ENCODE results near the gene FCN2. TPM values are rescaled to one million over a fixed set of nuclear protein-coding genes. Genes with fewer than 3 reads are reported as not detected.
A peak's percentile ranks its signal among the peaks of the same experiment; 100 is the strongest.

FCN2 gene
- total and polyA plus RNA-seq, 9 of the 15 experiments (the other 6 are each of a cell fraction or from before 2014, with no cell fraction given): not detected

GRCh38 chr9:134936346-134937163 is 55.9 kb downstream of the FCN2 start:
- H3K36me3 ChIP-seq (ENCODE audit: control insufficient read depth, insufficient read depth, low read length): no peaks in the 10 kb centered on the region
- in situ Hi-C loops (cut with MboI) (no loop called here), intact Hi-C loops (cut with micrococcal nuclease) (no loop called here)
- no peaks in the 10 kb centered on the region for H3K9me3 ChIP-seq (replicated peaks; ENCODE audit: control insufficient read depth, insufficient read depth, low read depth, low read length)
- TF ChIP-seq ZSCAN32 (CRISPR knock-in tag; IDR thresholded peaks at IDR 0.05) (no peak), PKNOX1 (IDR thresholded peaks at IDR 0.05) (peak; percentile 84)
- FAIRE-seq (no peak), DNase-seq (ENCODE audit: extremely low read depth in 1 of 4, low spot score in 3 of 4) (peak; percentile 4 to 55 (median 49)), ATAC-seq (no peak)
- H3K79me2 ChIP-seq (ENCODE audit: control insufficient read depth, insufficient read depth, low read length): no peaks in the 10 kb centered on the region
- CTCF ChIA-PET (ENCODE audit: low intra/inter-chr PET ratio): no interaction called here
- H3K4me2 ChIP-seq (ENCODE audit: insufficient read depth, low read length): no peak overlapping the region
- H2AFZ ChIP-seq (ENCODE audit: low read depth, low read length): no peak overlapping the region
- H3K27ac ChIP-seq (ENCODE audit: extremely low read depth, low read depth, low read length): no peak overlapping the region
- BruUV-seq (replicated peaks): no TSS peak
- no peak overlapping the region for H3K9ac ChIP-seq (ENCODE audit: insufficient read depth in 1 of 2, low read depth in 2 of 2, low read length in 2 of 2)
- no peaks in the 10 kb centered on the region for H3K4me1 ChIP-seq (replicated peaks in 1 of 2; ENCODE audit: control insufficient read depth in 2 of 2, insufficient read depth in 2 of 2, low read length in 2 of 2)
- 0% methylated on average over 13 of the region's 13 CpGs for WGBS (ENCODE audit: insufficient coverage, low coverage, missing lambda C conversion rate)
- peaks cover 18% of the 10 kb centered on the region for H4K20me1 ChIP-seq (replicated peaks; ENCODE audit: control insufficient read depth, insufficient read depth, low read length)
- no peak overlapping the region for H3K4me3 ChIP-seq
- peaks cover 3 to 77% of the 10 kb centered on the region in 2 experiments for H3K27me3 ChIP-seq (ENCODE audit: control insufficient read depth in 2 of 2, insufficient read depth in 2 of 2, low read length in 2 of 2)
- POLR2A ChIA-PET: interaction anchor here (0.6 to 0.7 kb wide), 2 partner anchors 46 to 123 kb away, joined by 3 to 5 read pairs; no protein-coding TSS in a partner anchor
- no peaks in the 10 kb centered on the region for H3K9me1 ChIP-seq (ENCODE audit: control insufficient read depth, insufficient read depth, low read length)

Small RNAs within 50 kb of the gene (microRNA-seq; reads per million reads assigned to microRNA genes)
- gene MIR3689A (ENCODE audit: borderline microRNAs expressed): not detected
- gene MIR3689B (ENCODE audit: borderline microRNAs expressed): not detected
- gene MIR3689C (ENCODE audit: borderline microRNAs expressed): not detected
- gene MIR3689D1 (ENCODE audit: borderline microRNAs expressed): not detected
- not detected for gene MIR3689D2 (ENCODE audit: borderline microRNAs expressed)
- not detected for gene MIR3689E (ENCODE audit: borderline microRNAs expressed)
- not detected for gene MIR3689F (ENCODE audit: borderline microRNAs expressed)

Small RNAs within 50 kb of the gene (small RNA-seq; reads per million reads assigned to genes)
- not detected for gene AL603650.1
- gene MIR3689A: not detected
- not detected for gene MIR3689B
- gene MIR3689C: not detected
- not detected for gene MIR3689D1
- gene MIR3689D2: not detected
- not detected for gene MIR3689E
- not detected for gene MIR3689F

Other genes starting within 250 kb of the FCN2 start
- under 0.01 TPM in 1 of 2 replicates, not detected in the other for gene COL5A1, start 239.0 kb upstream of the FCN2 start, total RNA-seq (2014; rRNA removed)
- gene COL5A1, start 239.0 kb upstream of the FCN2 start, total RNA-seq (2014; rRNA removed; fragmentation: Illumina TruSeq; extraction: Trizol): not detected in 2 replicates
- gene COL5A1, start 239.0 kb upstream of the FCN2 start, total RNA-seq (2015; rRNA removed; fragmentation: Illumina TruSeq; extraction: Trizol): not detected in 2 replicates
- 0.13 TPM in 2 replicates for gene COL5A1, start 239.0 kb upstream of the FCN2 start, total RNA-seq (2021)
- gene COL5A1, start 239.0 kb upstream of the FCN2 start, polyA plus RNA-seq (2011; rRNA removed): not detected in 2 replicates
- not detected in 2 replicates for gene COL5A1, start 239.0 kb upstream of the FCN2 start, polyA plus RNA-seq (2014; fragmentation: Illumina TruSeq; extraction: Trizol)
- gene COL5A1, start 239.0 kb upstream of the FCN2 start, polyA plus RNA-seq (2014; fragmentation: Nextera tagmentation; extraction: Ambion mirVana): not detected
- 0.04 TPM in 1 of 2 replicates, not detected in the other for gene COL5A1, start 239.0 kb upstream of the FCN2 start, polyA plus RNA-seq (2014; rRNA removed)
- not detected in 2 replicates for gene FCN1, start 37.1 kb downstream of the FCN2 start, total RNA-seq (2014; rRNA removed)
- gene FCN1, start 37.1 kb downstream of the FCN2 start, total RNA-seq (2014; rRNA removed; fragmentation: Illumina TruSeq; extraction: Trizol): not detected in 2 replicates
- not detected in 2 replicates for gene FCN1, start 37.1 kb downstream of the FCN2 start, total RNA-seq (2015; rRNA removed; fragmentation: Illumina TruSeq; extraction: Trizol)
- not detected in 2 replicates for gene FCN1, start 37.1 kb downstream of the FCN2 start, total RNA-seq (2021)
- gene FCN1, start 37.1 kb downstream of the FCN2 start, polyA plus RNA-seq (2011; rRNA removed): not detected in 2 replicates
- not detected in 2 replicates for gene FCN1, start 37.1 kb downstream of the FCN2 start, polyA plus RNA-seq (2014; fragmentation: Illumina TruSeq; extraction: Trizol)
- not detected for gene FCN1, start 37.1 kb downstream of the FCN2 start, polyA plus RNA-seq (2014; fragmentation: Nextera tagmentation; extraction: Ambion mirVana)
- not detected in 2 replicates for gene FCN1, start 37.1 kb downstream of the FCN2 start, polyA plus RNA-seq (2014; rRNA removed)
- not detected in 2 replicates for gene OLFM1, start 206.9 kb downstream of the FCN2 start, total RNA-seq (2014; rRNA removed)
- gene OLFM1, start 206.9 kb downstream of the FCN2 start, total RNA-seq (2014; rRNA removed; fragmentation: Illumina TruSeq; extraction: Trizol): not detected in 2 replicates
- gene OLFM1, start 206.9 kb downstream of the FCN2 start, total RNA-seq (2015; rRNA removed; fragmentation: Illumina TruSeq; extraction: Trizol): not detected in 2 replicates
- gene OLFM1, start 206.9 kb downstream of the FCN2 start, total RNA-seq (2021): not detected in 2 replicates
- gene OLFM1, start 206.9 kb downstream of the FCN2 start, polyA plus RNA-seq (2011; rRNA removed): not detected in 2 replicates
- not detected in 2 replicates for gene OLFM1, start 206.9 kb downstream of the FCN2 start, polyA plus RNA-seq (2014; fragmentation: Illumina TruSeq; extraction: Trizol)
- gene OLFM1, start 206.9 kb downstream of the FCN2 start, polyA plus RNA-seq (2014; fragmentation: Nextera tagmentation; extraction: Ambion mirVana): not detected
- gene OLFM1, start 206.9 kb downstream of the FCN2 start, polyA plus RNA-seq (2014; rRNA removed): not detected in 2 replicates

Data from K562 (cell line).